NB4 (cell line): ENCODE results near the gene NFIX.

Experiments
- MAX ChIP-seq: IDR thresholded peaks from 2 replicates; pipeline ENCODE4 v1.6.1; 2011; ENCODE audit warnings: low read depth, low read length
- MYC ChIP-seq: IDR thresholded peaks from 2 replicates; pipeline ENCODE4 v1.6.1; 2011; ENCODE audit warnings: low read depth, low read length
- POLR2A ChIP-seq: IDR thresholded peaks from 2 replicates; pipeline ENCODE4 v1.6.1; 2011; ENCODE audit warnings: mild to moderate bottlenecking; ENCODE audit not compliant: insufficient read length; ENCODE audit errors: extremely low read depth
- TF ChIP-seq, protein P1 (sequence below): IDR thresholded peaks from one replicate; pipeline ENCODE4 v1.5.1; 2012; ENCODE audit warnings: low read depth, low read length

DNA sequence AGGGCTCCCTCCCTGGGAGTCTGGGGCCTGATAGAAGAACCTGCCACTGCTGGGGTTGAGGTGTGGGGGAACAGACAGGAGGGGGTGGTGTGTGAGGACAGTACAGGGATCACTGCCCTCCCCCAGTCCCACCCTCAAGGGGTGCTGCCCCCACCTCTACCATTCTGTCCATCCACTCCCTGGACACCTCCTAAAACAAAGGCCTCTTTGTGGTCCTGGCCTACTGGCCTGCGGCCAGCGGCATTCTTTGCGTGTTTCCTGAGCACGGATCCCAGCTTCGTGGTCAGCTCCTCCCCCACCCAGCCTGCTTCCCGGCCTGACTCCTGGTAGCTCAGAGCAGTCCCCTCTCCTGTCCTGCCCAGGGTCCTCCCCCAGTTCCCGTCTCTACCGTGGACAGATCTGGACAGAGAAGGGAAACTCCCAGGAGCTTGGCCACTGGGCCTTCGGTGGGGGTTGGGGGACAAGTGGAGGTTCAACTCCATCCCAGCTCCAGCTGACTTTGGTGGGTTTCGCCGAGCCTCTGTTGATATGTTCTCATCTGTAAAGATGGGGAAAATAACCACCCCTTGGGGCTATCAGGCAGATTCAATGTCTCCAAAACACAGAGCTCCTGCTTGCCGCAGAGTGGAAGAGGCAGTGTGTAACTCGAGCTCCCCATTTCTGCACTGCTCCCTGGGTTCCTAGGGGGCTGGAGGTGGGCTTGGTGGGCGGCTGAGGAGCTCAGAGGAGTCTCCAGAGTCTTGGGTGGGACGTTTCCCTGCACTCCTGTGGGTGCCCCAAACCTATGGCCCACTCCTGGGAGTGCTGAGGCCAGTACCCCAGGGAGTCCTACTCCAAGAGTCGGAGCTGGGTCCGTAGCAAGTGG, 58.7 kb downstream of the NFIX start:
- TF ChIP-seq, protein P1, sequence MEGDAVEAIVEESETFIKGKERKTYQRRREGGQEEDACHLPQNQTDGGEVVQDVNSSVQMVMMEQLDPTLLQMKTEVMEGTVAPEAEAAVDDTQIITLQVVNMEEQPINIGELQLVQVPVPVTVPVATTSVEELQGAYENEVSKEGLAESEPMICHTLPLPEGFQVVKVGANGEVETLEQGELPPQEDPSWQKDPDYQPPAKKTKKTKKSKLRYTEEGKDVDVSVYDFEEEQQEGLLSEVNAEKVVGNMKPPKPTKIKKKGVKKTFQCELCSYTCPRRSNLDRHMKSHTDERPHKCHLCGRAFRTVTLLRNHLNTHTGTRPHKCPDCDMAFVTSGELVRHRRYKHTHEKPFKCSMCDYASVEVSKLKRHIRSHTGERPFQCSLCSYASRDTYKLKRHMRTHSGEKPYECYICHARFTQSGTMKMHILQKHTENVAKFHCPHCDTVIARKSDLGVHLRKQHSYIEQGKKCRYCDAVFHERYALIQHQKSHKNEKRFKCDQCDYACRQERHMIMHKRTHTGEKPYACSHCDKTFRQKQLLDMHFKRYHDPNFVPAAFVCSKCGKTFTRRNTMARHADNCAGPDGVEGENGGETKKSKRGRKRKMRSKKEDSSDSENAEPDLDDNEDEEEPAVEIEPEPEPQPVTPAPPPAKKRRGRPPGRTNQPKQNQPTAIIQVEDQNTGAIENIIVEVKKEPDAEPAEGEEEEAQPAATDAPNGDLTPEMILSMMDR = no peak
- no peak for TF ChIP-seq POLR2A
- TF ChIP-seq MAX = no peak
- TF ChIP-seq MYC = no peak
